A549 (cell line): ENCODE measurements around the gene POLA1. TPM values are rescaled to one million over a fixed set of nuclear protein-coding genes. Genes with fewer than 3 reads are reported as not detected.

Source experiments
- ATAC-seq, 2 experiments: fragments of 200-7000 bp in 1 of 2; fragments of >200 bp in 1 of 2; cut with Nextera tagmentation in 1 of 2; cut with Tn5 transposase in 1 of 2; 3 replicates each; pipeline versions ENCODE4 v1.8.0 to v1.9.1; 2018 to 2020; ENCODE audit warnings: mild to moderate bottlenecking in 1 of 2, moderate library complexity in 1 of 2
- CTCF ChIA-PET: fragments of 300-600 bp; sonication (Branson Sonifier 250); formaldehyde crosslinking; extraction: SDS; loops from one replicate; lab custom pipeline; 2021; ENCODE audit warnings: antibody characterized with exemption, inconsistent platforms; lab: Yijun Ruan, JAX
- POLR2A ChIA-PET: fragments of 350-600 bp; formaldehyde crosslinking; extraction: SDS; loops from one replicate; lab custom pipeline; 2021; ENCODE audit warnings: antibody characterized with exemption, inconsistent platforms; lab: Yijun Ruan, JAX
- DNase-seq, 2 experiments: peaks; one replicate each; pipeline versions ENCODE4 v3.0.0 to v3.0.0-alpha.2; 2011 to 2016; ENCODE audit warnings: low read depth in 1 of 2, low spot score in 1 of 2
- FAIRE-seq: peaks from 2 replicates; lab custom pipeline; 2011; peaks lifted over from hg19 to GRCh38; lab: Jason Lieb, UNC
- H3K27ac ChIP-seq, 2 experiments: fragments of >200 bp; sonication (Bioruptor Twin); formaldehyde crosslinking; 3 replicates each; pipeline ENCODE4 v1.5.1; 2016 to 2017
- H3K4me1 ChIP-seq: fragments of >200 bp; sonication (Bioruptor Twin); formaldehyde crosslinking; 3 replicates; pipeline ENCODE4 v1.6.1; 2016
- H3K4me2 ChIP-seq: fragments of >200 bp; sonication (Bioruptor Twin); formaldehyde crosslinking; 3 replicates; pipeline ENCODE4 v1.6.1; 2016
- H3K4me3 ChIP-seq: fragments of >200 bp; sonication (Bioruptor Twin); formaldehyde crosslinking; 3 replicates; pipeline ENCODE4 v1.5.1; 2016
- H3K9me3 ChIP-seq: fragments of >200 bp; sonication (Bioruptor Twin); formaldehyde crosslinking; 3 replicates; pipeline ENCODE4 v1.6.1; 2016
- CEBPB ChIP-seq, 2 experiments: fragments of >200 bp in 1 of 2; sonication (Bioruptor Twin) in 1 of 2; formaldehyde crosslinking in 1 of 2; IDR thresholded peaks; 2 replicates each; pipeline ENCODE4 v1.6.1; 2012 to 2016
- CHD2 ChIP-seq: fragments of 150-350 bp; IDR thresholded peaks from 2 replicates; pipeline ENCODE4 v1.6.1; 2014; ENCODE audit warnings: low read length; ENCODE audit not compliant: partially characterized antibody
- CHD4 ChIP-seq: fragments of 200-600 bp; sonication (generic); IDR thresholded peaks from 2 replicates; pipeline ENCODE4 v1.6.1; 2016; ENCODE audit warnings: antibody characterized with exemption, mild to moderate bottlenecking, borderline replicate concordance
- FOXS1 ChIP-seq: fragments of 250-450 bp; sonication (Bioruptor Pico); IDR thresholded peaks from 2 replicates; pipeline ENCODE4 v1.5.0; 2020; ENCODE audit warnings: mild to moderate bottlenecking, moderate library complexity
- HEYL ChIP-seq: fragments of 250-450 bp; sonication (Bioruptor Pico); IDR thresholded peaks from 2 replicates; pipeline ENCODE4 v1.8.0; 2021; ENCODE audit warnings: mild to moderate bottlenecking, moderate library complexity
- HOXA7 ChIP-seq: fragments of 250-450 bp; sonication (Bioruptor Pico); IDR thresholded peaks from 2 replicates; pipeline ENCODE4 v1.5.0; 2020; ENCODE audit warnings: mild to moderate bottlenecking, moderate library complexity
- JUN ChIP-seq, 2 experiments: fragments of >200 bp; sonication (Bioruptor Twin); formaldehyde crosslinking; IDR thresholded peaks; 2 replicates in 1 of 2; 3 replicates in 1 of 2; pipeline ENCODE4 v1.6.1; 2016 to 2017
- KDM5A ChIP-seq: fragments of 200-600 bp; sonication (generic); IDR thresholded peaks from 2 replicates; pipeline ENCODE4 v1.6.1; 2016; ENCODE audit warnings: antibody characterized with exemption, mild to moderate bottlenecking
- POLR2AphosphoS2 ChIP-seq: conservative IDR thresholded peaks from 2 replicates; pipeline ENCODE4 v1.6.1; 2012; ENCODE audit warnings: low read length, improper control_type of control experiment, inconsistent platforms
- RAD21 ChIP-seq, 2 experiments: fragments of >200 bp in 1 of 2; sonication (Bioruptor Twin) in 1 of 2; formaldehyde crosslinking in 1 of 2; IDR thresholded peaks in 1 of 2; conservative IDR thresholded peaks in 1 of 2; 2 replicates in 1 of 2; 3 replicates in 1 of 2; pipeline ENCODE4 v1.6.1; 2012 to 2018; ENCODE audit warnings: inconsistent platforms in 1 of 2
- RFX5 ChIP-seq: fragments of 450-650 bp; IDR thresholded peaks from 2 replicates; pipeline ENCODE4 v1.7.1; 2014; ENCODE audit warnings: antibody characterized with exemption, mild to moderate bottlenecking, moderate library complexity
- SMC3 ChIP-seq: fragments of >200 bp; sonication (Bioruptor Twin); formaldehyde crosslinking; IDR thresholded peaks from 3 replicates; pipeline ENCODE4 v1.6.1; 2018; ENCODE audit warnings: inconsistent platforms
- TFCP2L1 ChIP-seq: fragments of 250-450 bp; sonication (Bioruptor Pico); IDR thresholded peaks from 2 replicates; pipeline ENCODE4 v1.5.0; 2021; ENCODE audit warnings: mild to moderate bottlenecking
- ZC3H11A ChIP-seq: fragments of 450-650 bp; IDR thresholded peaks from 2 replicates; pipeline ENCODE4 v1.6.1; 2014; ENCODE audit warnings: antibody characterized with exemption, mild to moderate bottlenecking
- ZFP36 ChIP-seq: fragments of 450-650 bp; IDR thresholded peaks from 2 replicates; pipeline ENCODE4 v1.6.1; 2014; ENCODE audit warnings: borderline replicate concordance; ENCODE audit not compliant: partially characterized antibody
- ZNF302 ChIP-seq: fragments of 250-450 bp; sonication (Bioruptor Pico); IDR thresholded peaks from 2 replicates; pipeline ENCODE4 v1.9.0; 2021; ENCODE audit warnings: inconsistent platforms, mild to moderate bottlenecking, moderate library complexity
- WGBS: methylation state at CpG from one replicate; pipeline ENCODE4 v1.1.6; 2017; ENCODE audit errors: missing lambda C conversion rate; 5-methylcytosine and 5-hydroxymethylcytosine counted together
- polyA plus RNA-seq, 4 experiments: library from polyadenylated mRNA; depleted of rRNA in 3 of 4; stranded (reverse); fragments of >200 nt; fragmentation: RNase III in 1 of 4; extraction: RNeasy Plus Mini Kit Qiagen cat#74134 plus additional on column Dnase treatment in 1 of 4; gene quantifications; 2 replicates in 3 of 4; 3 replicates in 1 of 4; pipeline ENCODE4 v1.2.3, GENCODE V29; 2011 to 2017
- TF ChIP-seq, protein P1 (sequence below): fragments of 250-450 bp; sonication (Bioruptor Pico); IDR thresholded peaks from 2 replicates; pipeline ENCODE4 v1.5.0; 2021; ENCODE audit warnings: mild to moderate bottlenecking, moderate library complexity, borderline replicate concordance
- TF ChIP-seq, protein P2 (sequence below): fragments of 200-600 bp; sonication (generic); IDR thresholded peaks from 2 replicates; pipeline ENCODE4 v1.6.1; 2016; ENCODE audit warnings: antibody characterized with exemption, mild to moderate bottlenecking, moderate library complexity
- TF ChIP-seq, protein P3 (sequence below): IDR thresholded peaks from 2 replicates; pipeline ENCODE4 v1.6.1; 2012; ENCODE audit warnings: low read depth, borderline replicate concordance
- TF ChIP-seq, protein P4 (sequence below): IDR thresholded peaks from 2 replicates; pipeline ENCODE4 v1.6.1; 2012
- TF ChIP-seq, protein P5 (sequence below): IDR thresholded peaks from 2 replicates; pipeline ENCODE4 v1.6.1; 2012
- TF ChIP-seq, protein P6 (sequence below): fragments of >200 bp; sonication (Bioruptor Twin); formaldehyde crosslinking; IDR thresholded peaks from 3 replicates; pipeline ENCODE4 v1.6.1; 2016
- TF ChIP-seq, protein P7 (sequence below): fragments of 450-650 bp; IDR thresholded peaks from 2 replicates; pipeline ENCODE4 v1.6.1; 2014; ENCODE audit warnings: antibody characterized with exemption

POLA1 gene
- polyA plus RNA-seq, 2 of the 4 experiments (the other 2 are of a cell fraction) = 8.8 to 17.5 TPM

DNA sequence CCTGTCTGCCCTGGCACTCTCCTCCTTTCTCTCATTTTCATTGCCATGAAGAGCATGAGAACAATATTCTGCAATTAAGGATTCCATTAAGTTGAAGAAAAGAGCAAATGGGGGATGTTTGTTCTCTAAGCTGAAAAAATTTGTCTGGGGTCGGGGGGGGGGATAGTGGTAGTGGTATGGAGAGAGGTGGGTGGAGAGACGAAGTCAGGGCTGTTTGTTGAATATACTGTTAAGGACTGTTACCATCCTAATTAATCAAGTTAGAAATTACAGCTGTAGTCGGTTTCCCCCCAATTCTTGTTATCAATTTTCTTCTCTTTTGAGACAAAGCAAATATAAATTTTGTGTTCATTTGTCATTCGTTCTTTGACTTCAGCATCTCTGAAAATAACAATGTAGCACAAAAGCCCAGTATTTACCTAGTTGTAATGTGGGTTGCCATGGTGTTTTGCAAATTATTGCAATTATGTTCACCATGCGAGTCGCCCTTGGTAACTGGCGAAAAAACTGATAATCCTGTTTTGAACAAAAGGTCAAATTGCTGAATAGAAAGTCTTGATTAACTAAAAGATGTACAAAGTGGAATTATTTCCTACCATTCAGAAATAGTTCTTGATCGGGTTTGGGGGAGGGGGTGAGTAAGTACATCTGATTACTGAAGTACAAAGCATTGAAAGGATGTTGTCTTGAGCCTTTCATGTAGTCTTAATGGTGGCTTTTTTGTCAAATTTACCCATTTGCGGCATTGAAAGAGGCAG lies 183.0 kb downstream of the POLA1 start:
- 83% methylated on average over 9 of the region's 9 CpGs for WGBS
- CTCF ChIA-PET = interaction anchor here (0.9 kb wide), 1 partner anchor 38 kb away, joined by 3 read pairs; no protein-coding TSS in a partner anchor
- Histone ChIP-seq H3K9me3 (no peaks in the 10 kb centered on the region), H3K27ac (peak overlapping the region; percentile 70 to 84), H3K4me1 (peaks cover 70% of the 10 kb centered on the region), H3K4me2 (peak overlapping the region; percentile 73), H3K4me3 (no peak overlapping the region)
- ATAC-seq = no peak
- POLR2A ChIA-PET = no interaction called here
- TF ChIP-seq SMC3 = no peak
- no peak for TF ChIP-seq ZNF302 (CRISPR knock-in tag)
- no peak for TF ChIP-seq JUN (IDR thresholded peaks at IDR 0.05)
- TF ChIP-seq POLR2AphosphoS2 = no peak
- no peak for TF ChIP-seq CHD2
- TF ChIP-seq, protein P1, sequence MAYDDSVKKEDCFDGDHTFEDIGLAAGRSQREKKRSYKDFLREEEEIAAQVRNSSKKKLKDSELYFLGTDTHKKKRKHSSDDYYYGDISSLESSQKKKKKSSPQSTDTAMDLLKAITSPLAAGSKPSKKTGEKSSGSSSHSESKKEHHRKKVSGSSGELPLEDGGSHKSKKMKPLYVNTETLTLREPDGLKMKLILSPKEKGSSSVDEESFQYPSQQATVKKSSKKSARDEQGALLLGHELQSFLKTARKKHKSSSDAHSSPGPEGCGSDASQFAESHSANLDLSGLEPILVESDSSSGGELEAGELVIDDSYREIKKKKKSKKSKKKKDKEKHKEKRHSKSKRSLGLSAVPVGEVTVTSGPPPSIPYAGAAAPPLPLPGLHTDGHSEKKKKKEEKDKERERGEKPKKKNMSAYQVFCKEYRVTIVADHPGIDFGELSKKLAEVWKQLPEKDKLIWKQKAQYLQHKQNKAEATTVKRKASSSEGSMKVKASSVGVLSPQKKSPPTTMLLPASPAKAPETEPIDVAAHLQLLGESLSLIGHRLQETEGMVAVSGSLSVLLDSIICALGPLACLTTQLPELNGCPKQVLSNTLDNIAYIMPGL (CRISPR knock-in tag) = no peak
- no peak for TF ChIP-seq KDM5A
- TF ChIP-seq, protein P2, sequence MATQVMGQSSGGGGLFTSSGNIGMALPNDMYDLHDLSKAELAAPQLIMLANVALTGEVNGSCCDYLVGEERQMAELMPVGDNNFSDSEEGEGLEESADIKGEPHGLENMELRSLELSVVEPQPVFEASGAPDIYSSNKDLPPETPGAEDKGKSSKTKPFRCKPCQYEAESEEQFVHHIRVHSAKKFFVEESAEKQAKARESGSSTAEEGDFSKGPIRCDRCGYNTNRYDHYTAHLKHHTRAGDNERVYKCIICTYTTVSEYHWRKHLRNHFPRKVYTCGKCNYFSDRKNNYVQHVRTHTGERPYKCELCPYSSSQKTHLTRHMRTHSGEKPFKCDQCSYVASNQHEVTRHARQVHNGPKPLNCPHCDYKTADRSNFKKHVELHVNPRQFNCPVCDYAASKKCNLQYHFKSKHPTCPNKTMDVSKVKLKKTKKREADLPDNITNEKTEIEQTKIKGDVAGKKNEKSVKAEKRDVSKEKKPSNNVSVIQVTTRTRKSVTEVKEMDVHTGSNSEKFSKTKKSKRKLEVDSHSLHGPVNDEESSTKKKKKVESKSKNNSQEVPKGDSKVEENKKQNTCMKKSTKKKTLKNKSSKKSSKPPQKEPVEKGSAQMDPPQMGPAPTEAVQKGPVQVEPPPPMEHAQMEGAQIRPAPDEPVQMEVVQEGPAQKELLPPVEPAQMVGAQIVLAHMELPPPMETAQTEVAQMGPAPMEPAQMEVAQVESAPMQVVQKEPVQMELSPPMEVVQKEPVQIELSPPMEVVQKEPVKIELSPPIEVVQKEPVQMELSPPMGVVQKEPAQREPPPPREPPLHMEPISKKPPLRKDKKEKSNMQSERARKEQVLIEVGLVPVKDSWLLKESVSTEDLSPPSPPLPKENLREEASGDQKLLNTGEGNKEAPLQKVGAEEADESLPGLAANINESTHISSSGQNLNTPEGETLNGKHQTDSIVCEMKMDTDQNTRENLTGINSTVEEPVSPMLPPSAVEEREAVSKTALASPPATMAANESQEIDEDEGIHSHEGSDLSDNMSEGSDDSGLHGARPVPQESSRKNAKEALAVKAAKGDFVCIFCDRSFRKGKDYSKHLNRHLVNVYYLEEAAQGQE = no peak
- TF ChIP-seq, protein P3, sequence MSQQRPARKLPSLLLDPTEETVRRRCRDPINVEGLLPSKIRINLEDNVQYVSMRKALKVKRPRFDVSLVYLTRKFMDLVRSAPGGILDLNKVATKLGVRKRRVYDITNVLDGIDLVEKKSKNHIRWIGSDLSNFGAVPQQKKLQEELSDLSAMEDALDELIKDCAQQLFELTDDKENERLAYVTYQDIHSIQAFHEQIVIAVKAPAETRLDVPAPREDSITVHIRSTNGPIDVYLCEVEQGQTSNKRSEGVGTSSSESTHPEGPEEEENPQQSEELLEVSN = no peak
- no peak for TF ChIP-seq TFCP2L1 (CRISPR knock-in tag)
- TF ChIP-seq, protein P4, sequence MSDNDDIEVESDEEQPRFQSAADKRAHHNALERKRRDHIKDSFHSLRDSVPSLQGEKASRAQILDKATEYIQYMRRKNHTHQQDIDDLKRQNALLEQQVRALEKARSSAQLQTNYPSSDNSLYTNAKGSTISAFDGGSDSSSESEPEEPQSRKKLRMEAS = no peak
- no peak for TF ChIP-seq HEYL (CRISPR knock-in tag)
- TF ChIP-seq RFX5 = no peak
- TF ChIP-seq, protein P5, sequence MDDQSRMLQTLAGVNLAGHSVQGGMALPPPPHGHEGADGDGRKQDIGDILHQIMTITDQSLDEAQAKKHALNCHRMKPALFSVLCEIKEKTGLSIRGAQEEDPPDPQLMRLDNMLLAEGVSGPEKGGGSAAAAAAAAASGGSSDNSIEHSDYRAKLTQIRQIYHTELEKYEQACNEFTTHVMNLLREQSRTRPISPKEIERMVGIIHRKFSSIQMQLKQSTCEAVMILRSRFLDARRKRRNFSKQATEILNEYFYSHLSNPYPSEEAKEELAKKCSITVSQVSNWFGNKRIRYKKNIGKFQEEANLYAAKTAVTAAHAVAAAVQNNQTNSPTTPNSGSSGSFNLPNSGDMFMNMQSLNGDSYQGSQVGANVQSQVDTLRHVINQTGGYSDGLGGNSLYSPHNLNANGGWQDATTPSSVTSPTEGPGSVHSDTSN = no peak
- TF ChIP-seq, protein P6, sequence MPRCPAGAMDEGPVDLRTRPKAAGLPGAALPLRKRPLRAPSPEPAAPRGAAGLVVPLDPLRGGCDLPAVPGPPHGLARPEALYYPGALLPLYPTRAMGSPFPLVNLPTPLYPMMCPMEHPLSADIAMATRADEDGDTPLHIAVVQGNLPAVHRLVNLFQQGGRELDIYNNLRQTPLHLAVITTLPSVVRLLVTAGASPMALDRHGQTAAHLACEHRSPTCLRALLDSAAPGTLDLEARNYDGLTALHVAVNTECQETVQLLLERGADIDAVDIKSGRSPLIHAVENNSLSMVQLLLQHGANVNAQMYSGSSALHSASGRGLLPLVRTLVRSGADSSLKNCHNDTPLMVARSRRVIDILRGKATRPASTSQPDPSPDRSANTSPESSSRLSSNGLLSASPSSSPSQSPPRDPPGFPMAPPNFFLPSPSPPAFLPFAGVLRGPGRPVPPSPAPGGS = no peak
- TF ChIP-seq, all 56 proteins: peak for 0
- no peak for DNase-seq
- FAIRE-seq = peak; percentile 61

DNA sequence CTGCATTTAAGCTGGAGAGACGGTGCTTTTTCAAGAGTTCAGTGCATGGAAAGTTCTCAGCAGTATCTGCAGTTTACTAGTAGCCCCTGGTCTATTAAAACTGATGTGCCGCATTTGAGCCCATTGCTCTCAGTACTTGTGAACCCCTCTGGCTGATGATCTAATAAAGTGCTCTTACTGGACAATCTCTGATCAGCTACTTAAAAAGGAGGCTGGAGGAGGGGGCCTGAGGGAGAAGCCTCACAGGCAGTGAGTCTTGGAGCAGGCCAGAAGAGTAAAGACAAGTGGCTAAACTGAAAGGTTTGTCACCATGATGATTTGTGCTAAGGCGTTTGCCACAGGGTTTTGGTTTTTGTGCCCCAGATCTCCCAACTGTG lies 183.6 kb downstream of the POLA1 start:
- FAIRE-seq (no peak), DNase-seq (no peak), ATAC-seq (no peak)
- peak overlapping the region; percentile 70 to 84 for H3K27ac ChIP-seq
- WGBS = 86% methylated on average over 3 of the region's 3 CpGs
- ChIA-PET POLR2A (no interaction called here), CTCF (interaction anchor here (0.9 kb wide), 1 partner anchor 38 kb away, joined by 3 read pairs; no protein-coding TSS in a partner anchor)
- TF ChIP-seq RAD21 (conservative IDR thresholded peaks at IDR 0.05 in 1 of 2, IDR thresholded peaks at IDR 0.05 in 1 of 2) (no peak), CEBPB (IDR thresholded peaks at IDR 0.05) (no peak), RFX5 (no peak), HOXA7 (no peak), ZFP36 (no peak), CHD4 (no peak), ZC3H11A (no peak), FOXS1 (CRISPR knock-in tag) (no peak), CHD2 (no peak)
- TF ChIP-seq, protein P7, sequence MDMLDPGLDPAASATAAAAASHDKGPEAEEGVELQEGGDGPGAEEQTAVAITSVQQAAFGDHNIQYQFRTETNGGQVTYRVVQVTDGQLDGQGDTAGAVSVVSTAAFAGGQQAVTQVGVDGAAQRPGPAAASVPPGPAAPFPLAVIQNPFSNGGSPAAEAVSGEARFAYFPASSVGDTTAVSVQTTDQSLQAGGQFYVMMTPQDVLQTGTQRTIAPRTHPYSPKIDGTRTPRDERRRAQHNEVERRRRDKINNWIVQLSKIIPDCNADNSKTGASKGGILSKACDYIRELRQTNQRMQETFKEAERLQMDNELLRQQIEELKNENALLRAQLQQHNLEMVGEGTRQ = no peak
- no peak overlapping the region for H3K4me3 ChIP-seq
- peak overlapping the region; percentile 73 for H3K4me2 ChIP-seq
- H3K9me3 ChIP-seq = no peaks in the 10 kb centered on the region
- peaks cover 69% of the 10 kb centered on the region for H3K4me1 ChIP-seq
